HG03280 (cell line): ENCODE data around the gene TUBB1.
"Not testable (repeated sequence)": the region's sequence is repeated elsewhere in the genome, so short reads cannot be mapped to it uniquely, and the experiment has no call there.

ENCODE experiments used
- ATAC-seq: cut with Tn5 transposase; IDR thresholded peaks from one replicate; pipeline ENCODE4 v1.9.1; 2021; ENCODE audit warnings: mild to moderate bottlenecking, moderate library complexity; ENCODE audit not compliant: unreplicated experiment

TUBB1 gene

DNA sequence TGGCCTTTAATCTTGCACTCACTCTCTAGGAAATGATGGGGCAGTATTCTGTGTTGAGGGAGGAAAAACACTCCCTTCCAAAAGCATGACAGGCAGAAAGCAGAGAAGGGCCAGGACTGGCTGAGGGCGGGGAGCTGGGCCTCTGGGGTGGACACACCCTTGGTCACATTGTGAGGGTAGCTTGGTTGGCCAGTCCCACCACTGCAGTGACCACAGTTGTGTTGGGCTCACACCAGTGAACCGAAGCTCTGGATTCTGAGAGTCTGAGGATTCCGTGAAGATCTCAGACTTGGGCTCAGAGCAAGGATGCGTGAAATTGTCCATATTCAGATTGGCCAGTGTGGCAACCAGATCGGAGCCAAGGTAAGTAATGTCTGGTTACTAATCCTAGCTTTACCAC is at the start of gene TUBB1:
Gene TUBB1, plus strand, starts transcription at position 213 of the 400 bp plus-strand sequence. Its CDS starts 94 bp downstream, at position 307.
- ATAC-seq, result no peak

DNA sequence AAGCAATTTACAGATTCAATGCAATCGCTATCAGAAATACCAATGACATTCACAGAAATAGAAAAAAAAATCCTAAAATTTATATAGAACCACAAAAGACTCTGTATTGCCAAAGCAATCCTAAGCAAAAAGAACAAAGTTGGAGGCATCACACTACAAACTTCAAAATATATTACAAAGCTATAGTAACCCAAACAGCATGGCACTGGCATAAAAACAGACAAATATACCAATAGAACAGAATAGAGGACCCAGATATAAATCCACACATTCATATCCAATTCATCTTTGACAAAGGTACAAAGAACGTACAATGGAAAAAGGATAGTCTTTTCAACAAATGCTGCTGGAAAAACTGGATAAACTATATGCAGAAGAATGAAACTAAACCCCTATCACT is 49.8 kb upstream of the TUBB1 start:
- ATAC-seq, result no peak

DNA sequence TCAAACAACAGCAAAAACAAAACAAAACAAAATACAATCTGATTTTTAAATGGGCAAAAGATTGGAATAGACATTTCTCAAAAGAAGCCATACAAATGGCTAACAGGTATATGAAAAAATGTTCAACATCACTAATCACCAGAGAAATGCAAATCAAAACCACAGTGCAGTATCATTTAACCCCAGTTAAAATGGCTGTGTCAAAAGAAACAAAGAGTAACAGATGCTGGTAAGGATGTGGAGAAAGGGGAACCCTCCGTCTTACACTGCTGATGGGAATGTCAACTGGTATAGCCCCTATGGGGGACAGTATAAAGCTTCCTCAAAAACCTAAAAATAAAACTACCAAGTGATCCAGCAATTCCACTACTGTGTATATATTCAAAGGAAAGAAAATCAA is 49.1 kb upstream of the TUBB1 start:
- ATAC-seq, result no peak

DNA sequence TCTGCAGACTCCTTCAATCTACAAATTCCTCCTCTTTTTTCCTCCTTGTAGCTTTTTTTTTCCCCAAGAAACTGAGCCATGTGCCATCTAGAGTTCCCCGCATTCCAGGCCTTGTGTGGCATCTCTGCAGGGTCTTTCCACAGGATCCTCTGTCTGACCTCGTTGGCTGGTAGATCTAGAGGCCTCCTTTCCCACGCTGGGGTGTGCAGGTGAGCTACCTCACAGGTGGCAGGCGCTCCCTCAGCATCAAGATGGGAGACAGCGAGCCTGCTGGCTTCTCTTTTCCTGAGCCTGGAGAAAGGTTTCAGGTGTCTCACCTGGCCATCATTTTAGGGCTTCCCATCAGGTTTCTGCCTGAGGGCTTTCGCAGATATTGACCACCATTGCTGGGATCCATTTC is 47.8 kb upstream of the TUBB1 start:
- ATAC-seq, result no peak

DNA sequence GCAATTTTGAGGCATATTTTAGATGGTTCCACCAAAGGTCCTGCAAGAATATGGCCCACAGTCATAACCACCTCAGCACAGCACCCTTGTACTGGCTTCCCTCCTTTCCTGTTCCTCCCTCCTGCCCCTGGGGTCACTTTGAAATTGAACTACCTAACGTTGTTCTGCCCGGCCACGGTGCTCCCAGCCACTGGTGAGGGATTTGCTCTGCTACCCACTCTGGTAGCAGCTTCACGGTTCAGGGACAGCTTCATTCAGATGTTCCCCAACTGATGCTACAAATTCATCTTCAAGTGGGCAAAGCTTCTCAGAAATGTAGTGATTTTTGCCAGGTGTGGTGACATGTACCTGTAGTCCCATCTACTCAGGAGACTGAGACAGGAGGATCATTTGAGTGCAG is 46.0 kb upstream of the TUBB1 start:
- no peak for ATAC-seq

DNA sequence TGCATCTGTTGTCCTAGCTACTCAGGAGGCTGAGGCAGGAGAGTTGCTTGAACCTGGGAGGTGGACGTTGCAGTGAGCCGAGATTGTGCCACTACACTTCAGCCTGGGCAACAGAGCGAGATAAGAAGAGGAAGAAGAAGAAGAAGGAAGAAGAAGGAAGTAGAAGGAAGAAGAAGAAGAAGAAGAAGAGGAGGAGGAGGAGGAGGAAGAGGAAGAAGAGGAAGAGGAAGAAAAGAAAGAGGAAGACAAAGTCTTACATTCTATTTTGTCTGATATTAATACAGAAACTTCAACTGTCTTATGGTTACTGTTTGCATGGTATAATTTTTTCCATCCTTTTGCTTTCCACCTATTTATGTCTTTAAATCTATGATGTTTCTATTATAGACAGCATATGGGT is 45.4 kb upstream of the TUBB1 start:
- no peak for ATAC-seq

DNA sequence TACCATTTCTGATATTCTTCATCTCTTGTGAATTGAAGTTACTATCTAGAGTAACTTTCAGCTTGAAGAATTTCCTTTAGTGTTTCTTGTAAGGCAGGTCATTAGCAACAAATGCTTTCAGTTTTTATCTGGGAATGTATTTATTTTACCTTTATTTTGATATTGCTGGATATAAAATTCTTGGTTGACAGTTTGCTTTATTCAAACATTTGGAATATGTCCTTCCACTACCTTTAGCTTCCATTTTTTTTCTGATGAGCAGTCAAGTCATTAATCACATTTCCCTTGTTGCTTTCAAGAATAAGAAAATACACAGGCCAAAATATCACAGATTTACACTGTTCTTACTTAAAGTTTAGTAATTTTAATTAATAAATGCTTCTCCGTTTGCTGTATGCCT is 43.9 kb upstream of the TUBB1 start:
- ATAC-seq, result no peak

DNA sequence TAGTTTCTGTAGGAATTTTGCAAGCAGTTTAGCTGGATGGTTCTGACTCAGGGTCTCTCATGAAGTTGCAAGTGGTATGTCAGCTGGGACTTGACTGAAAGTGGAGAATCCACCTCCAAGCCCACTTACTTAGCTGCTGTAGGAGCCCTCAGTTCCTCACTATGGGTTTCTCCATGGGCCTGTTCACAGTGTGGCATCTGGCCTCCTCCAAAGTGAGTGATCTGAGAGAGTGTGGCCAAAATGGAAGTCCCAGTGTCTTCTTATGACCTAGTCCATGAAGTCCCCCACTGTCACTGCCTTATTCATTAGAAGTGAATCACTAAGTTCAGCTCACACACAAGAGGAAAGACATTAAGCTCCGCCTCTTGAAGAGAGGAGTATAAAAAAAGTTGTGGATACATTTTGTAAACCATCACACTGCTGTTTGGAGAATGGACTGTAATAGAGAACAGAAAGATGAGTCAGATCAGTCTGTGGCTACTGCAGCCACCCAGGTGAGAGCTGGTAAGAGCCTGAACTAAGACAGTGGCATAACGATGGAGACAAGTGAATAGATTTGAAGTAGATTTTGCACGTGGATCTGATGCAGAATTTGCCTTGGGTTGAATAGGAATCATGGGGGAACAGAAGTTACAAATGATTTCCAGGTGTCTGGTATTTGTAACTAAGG is 43.0 kb upstream of the TUBB1 start:
- no peak for ATAC-seq

DNA sequence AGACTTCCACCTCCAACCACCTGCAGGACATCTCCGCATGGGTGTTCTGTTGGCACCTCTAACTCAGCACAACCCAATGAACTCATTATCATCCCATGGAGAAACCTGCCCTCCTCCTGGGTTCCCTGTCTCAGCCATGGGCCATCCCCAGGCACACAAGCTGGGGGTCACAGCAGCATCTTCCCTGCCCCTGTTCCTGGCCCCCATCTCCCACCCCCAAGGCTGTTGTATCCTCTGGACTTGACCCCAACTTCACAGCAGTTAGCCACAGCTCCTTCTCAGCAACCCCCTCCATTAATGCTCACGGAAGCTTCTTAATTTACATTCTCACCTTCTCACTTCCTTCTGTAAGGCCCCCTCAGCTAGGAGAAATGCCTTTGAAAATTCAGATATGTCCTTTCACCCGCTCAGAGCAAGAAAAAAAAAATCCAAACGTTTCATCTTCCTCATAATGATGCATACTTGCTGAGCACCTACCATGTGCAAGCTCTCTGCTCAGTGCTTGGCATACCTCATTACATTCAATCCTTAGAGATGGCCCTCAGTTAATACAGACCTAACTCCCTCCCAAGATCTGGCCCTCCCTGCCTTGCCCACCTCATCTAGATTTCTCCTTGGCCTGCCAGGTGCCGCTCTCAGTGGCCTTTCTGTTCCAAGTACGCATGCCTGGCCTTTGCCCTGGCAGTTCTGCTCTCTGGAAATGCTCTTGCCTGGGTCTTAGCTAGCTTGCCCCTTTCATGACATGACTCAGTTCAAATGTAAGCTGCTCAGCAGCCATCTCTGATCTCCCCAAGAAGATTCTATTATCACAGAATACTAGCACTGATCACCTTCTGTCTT is 40.7 kb upstream of the TUBB1 start:
- ATAC-seq, result no peak

DNA sequence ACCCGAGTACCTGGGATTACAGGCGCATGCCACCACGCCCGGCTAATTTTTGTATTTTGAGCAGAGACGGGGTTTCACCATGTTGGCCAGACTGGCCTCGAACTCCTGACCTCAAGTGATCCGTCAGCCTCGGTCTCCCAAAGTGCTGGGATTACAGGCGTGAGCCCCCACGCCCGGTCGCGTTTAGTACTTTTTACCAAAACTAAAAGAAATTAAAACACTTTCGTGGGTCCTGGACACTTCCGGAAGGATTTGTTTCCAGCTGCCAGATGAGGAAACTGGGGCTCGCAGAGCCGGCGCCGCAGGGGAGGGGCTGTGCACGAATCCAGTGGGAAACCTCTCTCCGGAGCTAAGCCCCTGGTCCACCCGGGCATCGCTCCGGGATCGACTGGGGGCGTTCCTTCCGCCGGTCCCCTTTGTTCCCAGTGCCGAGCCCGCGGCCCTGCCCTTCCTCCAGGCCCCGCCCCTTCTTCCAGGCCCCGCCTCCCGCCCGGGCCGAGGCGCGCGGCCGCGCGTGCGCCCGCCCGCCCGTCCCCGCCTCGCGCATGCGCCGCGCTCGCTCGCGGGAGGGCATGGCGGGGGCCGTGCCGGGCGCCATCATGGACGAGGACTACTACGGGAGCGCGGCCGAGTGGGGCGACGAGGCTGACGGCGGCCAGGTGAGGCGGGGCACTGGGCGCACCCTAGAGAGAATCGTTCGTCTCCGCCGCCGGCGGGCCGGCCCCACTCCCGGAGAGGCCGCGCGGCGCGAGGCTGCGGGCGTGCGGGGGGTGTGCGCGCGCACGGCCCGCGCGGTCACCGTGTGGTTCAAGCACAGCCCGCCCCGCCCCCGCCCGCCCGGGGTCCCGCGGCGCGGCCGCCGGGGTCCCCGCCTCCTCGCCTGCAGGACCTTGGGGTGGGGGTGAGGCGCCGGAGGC is 38.3 kb upstream of the TUBB1 start, which contains the start of gene NELFCD:
Gene NELFCD, plus strand, starts transcription at position 546 of the 917 bp plus-strand sequence. Its CDS starts 54 bp downstream, at position 600.
- ATAC-seq, result peak; percentile 86

DNA sequence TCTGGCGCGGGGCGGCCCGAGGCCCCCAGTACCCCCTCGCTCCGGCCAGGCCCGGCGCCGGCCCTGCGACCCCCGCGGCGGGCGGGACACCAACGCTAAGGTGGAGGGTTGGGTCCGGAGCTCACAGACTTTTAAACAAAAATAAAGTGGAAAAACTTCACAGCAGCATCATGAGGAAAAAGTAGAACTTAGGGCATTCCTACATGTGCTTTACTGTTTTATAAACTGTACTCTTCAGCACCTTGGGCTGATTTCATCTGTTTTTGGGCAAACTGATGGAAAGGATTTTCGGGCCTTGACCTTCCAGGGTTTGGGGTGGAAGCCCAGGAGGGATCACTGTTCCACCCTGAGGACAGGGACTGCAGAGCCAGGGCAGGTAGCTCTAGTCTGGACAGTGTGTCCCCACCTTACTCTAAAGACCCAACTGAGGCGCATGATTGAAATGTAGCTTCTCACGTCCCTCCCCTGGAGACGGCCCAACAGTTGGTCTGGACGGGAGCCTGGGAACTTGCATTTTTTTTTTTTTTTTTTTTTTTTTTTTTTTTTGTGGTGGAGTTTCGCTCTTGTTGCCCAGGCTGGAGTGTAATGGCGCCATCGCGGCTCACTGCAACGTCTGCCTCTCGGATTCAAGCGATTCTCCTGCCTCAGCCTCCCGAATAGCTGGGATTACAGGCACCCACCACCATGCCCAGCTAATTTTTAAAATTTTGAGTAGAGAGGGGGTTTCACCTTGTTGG is 37.4 kb upstream of the TUBB1 start:
- no peak for ATAC-seq

DNA sequence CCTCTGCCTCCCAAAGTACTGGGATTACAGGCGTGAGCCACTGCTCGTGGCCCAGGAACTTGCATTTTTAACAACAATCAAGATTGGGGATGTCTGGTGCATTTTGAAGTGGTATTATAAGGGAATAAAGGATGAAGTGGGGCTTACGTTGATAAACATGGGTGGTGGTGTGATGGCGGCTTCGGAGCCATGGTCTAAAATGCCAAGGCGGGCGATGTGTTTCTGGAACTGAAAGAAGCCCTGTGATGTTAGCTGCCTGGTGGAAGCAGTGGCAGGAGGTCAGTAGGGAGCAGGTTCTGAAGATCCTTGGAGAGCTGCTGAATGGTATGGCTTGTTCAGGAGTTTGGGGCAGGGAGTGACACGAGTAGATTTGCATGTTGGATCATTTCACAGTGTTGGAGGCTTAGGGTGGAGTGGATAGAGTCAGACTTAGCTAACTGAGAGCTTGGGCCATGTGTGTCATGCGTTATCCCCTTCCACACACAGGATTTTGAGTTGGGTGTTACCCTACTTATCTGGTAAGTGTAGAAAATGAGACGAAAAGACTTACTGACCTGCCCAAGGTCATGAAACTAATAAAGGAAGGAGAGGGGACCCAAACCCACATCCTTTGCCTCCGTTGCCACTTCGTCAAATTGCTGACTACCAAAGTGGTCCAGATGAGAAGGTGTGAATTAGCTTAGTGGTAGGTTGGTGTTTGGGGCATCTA is 36.7 kb upstream of the TUBB1 start:
- ATAC-seq, result no peak

DNA sequence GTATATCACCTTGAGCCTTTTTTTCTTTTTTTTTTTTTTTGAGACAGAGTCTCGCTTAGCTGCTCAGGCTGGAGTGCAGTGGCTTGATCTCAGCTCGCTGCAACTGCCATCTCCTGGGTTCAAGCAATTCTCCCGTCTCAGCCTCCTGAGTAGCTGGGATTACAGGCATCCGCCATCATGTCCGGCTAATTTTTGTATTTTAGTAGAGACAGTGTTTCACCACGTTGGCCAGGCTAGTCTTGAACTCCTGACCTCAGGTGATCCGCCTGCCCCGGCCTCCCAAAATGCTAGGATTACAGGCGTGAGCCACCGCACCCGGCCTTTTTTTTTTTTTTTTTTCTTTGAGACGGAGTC is 36.1 kb upstream of the TUBB1 start:
- ATAC-seq, result not testable (repeated sequence)

DNA sequence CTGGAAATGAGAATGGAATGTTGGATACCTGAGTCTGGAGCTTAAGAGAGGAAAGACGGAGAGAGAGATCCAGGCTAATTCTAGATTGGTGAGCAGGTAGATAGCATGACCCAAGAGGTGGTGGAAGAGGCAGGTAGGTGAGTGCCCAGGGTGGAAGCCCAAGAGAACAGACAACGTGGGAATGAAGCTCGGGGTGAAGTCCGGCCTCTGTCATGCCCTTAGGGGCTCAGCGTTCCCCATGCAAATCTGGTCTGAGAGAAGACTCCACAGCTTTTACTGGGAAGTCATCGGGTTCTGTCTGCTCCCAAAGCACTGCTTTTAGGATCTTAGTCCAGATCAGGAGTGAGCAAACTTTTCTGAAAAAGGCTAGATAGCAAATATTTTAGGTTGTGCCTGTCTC is 34.5 kb upstream of the TUBB1 start:
- no peak for ATAC-seq

DNA sequence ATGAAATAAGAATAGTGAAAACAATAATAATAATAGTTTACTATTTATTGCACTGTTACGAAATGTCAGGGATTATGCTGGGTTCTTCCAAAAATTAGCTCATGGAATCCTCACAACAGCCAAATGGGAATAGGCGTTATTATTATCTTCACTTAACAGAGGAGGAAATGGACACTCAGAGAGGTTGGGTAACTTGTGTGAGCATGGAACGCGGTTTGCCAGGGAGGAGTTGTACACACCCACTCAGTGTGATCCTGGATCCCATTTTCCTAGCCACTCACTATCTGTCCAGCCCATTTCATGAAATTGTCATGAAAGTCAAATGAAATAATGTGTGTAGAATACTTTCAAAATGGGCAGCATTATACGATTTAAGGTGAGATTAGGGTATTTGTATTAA is 33.6 kb upstream of the TUBB1 start:
- ATAC-seq, result no peak

DNA sequence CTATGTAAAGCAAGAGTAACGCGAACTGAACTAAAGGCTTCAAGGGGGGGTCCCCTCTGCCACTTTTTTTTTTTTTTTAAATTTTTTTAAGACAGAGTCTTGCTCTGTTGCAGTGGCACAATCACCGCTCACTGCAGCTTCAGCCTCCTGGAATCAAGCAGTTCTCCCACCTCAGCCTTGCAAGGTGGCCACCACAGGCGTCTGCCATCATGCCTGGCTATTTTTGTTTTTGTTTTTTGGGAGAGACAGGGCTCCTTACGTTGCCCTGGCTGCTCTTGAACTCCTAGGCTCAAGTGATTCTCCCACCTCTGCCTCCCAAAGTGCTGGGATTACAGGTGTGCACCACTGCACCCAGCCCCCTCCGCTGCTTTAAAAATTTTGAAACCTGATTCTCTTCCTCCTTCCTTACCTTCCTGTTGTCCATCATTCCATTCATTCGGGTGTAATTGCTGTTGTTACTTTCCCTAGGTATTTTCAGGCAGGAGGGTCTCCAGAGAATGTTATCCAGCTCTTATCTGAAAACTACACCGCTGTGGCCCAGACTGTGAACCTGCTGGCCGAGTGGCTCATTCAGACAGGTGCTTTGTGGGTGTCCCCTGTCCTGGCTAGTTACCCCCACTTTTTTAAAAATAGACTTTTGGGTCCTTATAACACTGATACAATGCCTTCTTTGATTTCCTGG is 32.8 kb upstream of the TUBB1 start:
- ATAC-seq, result no peak

DNA sequence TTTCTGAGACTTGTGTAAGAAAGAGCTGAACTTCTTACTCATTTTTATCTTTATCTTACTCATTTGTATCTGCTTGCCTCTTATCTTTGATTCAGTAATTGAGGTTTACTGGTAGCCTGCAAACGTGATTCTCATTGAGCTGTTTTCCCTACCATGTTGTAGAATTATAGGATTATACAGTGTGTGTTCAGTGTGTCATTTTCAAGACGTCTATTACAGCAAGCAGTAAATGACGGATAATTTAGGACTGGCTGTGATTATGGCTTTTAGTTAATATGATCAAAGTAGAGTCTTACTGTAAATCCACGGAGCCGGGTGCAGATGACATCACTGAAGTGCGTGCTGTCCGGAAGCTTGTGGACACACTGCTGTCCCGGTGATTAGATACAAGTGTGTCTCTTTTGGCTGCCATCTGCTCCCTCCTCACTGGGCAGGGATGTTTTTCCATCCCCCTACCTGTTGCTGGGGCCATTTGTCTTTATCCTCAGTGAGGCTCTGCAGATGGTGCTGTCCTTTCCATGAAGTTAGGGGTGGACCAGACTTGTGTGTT is 32.2 kb upstream of the TUBB1 start:
- no peak for ATAC-seq

DNA sequence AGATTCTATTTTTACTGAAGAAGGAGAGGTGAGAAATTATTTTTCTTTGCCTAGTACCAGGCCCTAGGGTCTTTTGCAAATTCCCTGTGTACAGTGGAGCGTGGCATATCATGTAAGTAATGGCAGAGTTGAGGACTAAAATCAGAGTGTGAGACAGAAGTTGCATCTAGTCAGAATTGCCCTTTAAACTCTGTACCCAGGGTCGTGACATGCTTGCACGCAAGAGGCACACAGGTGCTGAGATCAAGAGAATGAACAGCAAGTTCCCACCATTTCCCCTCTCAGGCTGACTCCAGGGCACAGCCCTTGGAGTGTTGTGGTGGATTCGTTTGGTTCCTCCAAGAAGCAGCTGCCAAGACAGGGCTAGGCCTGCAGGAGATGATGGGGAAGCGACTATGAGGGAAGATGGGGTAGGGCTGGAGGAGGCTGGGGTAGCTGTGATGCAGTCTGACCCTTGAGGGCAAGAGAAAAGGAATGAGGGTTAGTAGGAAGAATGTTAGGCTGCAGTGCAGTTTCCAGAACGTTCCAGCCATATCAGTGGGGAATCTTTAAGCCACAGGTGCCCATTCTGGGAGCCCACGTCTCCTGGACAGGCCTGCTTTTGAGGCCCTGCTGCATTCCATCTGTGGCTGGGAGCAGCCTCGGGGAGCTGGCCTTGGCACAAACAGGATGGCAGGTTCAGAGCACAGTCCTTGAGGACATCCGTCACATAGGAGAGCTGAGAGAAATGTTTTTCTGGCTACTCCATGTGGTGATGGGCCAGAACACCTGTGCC is 31.3 kb upstream of the TUBB1 start:
- no peak for ATAC-seq

DNA sequence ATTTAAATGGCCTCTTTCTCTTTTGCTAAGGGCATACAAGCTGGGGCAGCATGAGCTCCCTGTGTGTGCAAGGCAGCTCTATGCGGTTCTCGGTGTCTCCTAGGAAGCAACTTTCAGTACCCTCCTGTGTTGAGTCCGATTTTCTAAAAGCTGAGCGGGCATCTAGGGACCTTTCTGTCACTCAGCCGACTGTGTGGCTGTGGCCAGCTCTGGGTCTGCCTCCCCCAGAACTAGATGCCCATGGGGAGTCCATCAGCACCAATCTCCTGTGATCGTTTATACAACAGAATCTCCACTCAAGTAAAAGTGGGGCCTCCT is 30.7 kb upstream of the TUBB1 start:
- no peak for ATAC-seq
